GM21381 (cell line): Measurements from ENCODE around the gene UQCRC1.

Experiments
- ATAC-seq: cut with Tn5 transposase; IDR thresholded peaks from one replicate; pipeline ENCODE4 v1.9.1; 2021; ENCODE audit warnings: mild to moderate bottlenecking, moderate library complexity; ENCODE audit not compliant: unreplicated experiment

Gene UQCRC1

DNA sequence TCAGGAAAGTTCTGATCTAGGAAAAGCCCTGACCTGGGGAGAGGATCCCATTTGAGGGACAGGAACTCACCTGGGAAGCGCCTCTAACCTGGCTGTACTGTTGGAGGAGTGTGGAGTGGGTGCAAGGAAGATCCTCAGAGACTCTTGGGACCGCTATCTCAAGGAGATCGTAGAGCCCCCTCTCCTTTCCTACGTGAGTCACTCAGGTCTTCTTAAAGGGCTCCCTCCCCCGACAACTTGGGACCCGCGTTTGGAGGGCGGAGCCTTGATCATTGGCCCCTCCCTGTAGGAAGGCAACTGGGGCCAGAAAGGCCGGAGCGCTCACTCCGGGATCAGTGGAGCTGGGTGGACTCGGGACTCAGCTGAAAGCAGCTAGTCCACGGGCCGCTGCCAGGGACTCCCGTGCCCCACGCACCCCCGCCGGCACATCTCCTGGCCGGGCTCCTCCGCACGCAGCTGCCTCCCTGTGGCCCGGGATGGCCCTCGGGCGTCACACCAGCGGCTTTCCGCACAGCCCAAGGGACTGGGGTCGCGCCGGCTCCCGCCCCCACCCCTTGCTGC is 25.3 kb upstream of the UQCRC1 start:
- peak; percentile 14 for ATAC-seq

DNA sequence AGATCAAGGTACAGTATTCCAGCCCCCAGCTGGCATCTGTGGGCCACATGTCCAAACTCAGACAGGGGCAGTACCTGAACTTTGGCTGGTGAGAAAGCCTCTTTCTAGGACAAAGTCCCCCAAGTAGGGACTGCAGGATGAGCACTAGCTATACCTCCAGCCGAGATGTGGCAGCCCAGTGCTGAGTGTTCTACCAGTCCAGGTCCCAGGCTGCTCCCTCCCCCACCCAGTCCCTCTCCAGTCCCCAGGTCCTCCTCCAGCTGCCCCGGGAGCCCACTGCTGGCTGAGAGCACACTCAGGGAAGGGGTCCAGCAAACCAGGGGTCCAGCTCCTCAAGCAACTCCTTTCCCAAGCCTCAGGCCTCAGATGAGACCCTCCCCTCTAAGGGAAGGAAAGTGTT is 24.3 kb upstream of the UQCRC1 start:
- ATAC-seq = no peak

DNA sequence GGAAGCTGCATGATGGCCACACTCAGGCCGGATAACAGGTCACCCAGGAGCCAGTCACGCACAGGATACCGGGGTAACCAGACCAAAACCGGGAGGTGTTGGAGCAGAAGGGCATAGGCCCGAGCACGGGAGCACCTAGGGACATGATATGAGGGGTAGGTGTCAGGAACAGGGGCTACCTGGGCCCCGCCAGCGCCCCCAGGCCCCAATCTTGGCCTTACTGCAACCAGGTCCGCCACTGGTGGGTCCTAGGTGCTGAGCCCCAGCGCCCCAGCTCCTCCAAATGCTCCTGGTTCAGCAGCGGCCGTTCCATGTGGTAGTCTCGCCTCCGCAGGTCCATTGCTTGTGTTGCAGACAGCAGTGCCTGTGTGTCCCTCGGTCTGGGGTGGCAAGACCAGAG is 23.8 kb upstream of the UQCRC1 start:
- ATAC-seq = no peak

DNA sequence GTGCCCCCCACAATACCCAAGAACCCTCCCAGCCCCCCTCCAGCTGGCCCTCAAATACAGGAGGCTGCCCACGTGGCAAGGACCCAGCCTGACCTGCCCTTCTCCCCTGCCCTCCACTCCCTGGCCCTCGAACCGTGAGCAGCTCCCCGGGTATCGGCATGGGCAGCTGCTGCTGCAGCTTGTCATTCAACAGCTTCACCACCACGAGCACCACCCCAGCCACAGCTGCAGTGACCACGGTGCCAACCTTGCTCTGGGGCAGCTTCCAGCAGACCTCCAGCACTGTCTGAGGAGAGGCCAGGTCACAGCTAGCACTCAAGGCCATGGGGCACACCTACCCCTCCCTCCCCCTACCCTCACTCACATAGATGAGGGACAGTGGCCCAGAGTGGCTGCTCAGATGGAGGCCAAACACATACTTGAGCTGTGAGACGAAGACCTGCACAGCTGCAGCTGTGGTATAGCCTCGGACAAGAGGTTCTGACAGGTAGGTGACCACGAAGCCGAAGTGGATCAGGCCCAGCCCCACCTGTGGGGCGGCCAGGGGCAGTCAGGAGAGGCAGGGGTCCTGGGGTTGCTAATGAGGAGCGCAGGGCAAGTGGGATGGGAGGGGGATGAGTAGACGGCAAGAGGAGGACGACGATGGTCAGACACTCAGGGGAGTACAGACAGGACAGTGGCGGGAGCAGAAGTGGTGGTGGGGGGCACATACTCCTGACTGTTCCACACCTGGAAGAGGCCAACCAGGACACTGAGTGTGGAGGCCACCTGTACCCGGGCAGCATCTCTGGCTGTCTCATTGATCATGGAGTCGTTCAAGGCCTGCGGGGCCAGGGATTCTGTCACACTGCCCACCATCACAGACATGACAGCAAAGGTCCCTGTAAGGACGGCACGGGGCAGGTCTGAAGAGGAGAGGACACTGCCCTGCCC is 22.3 kb upstream of the UQCRC1 start:
- no peak for ATAC-seq

DNA sequence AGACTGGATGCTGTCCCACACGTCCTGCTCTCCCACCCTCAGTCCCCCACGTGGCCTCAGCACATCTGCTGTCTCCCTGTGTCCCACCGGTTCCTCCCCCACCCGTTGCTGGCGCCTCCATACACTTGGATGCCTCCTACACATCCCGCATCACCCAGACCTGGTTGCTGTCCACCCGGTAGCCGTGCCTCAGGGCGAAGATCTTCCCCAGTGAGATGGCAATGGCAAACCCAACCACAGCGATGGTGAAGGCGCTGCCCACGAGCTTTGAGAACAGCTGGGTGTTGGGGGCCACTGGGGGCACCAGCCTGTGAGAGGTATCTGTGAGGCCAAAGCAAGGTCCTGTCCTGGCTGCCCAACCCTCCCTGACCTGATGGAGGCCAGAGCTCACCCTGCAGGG is 21.4 kb upstream of the UQCRC1 start:
- no peak for ATAC-seq

DNA sequence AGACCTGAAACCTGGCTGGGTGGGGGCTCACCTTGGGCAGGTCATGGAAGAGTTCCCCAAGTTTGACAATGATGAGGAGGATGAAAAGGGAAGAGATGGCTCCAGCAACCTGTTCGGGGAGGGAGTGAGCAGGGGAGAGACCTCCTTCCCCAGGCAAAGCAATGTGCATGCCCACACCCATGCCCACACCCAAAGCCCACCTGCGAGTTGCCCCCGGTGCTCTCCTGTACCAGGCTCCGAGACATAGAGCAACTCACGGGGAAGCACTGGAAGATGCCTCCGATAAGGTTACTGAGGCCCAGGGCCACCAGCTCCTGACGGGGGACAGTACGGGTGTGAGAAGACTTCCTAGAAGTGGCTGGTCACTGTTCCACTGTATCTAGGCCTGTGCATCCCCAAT is 21.0 kb upstream of the UQCRC1 start:
- ATAC-seq = no peak

DNA sequence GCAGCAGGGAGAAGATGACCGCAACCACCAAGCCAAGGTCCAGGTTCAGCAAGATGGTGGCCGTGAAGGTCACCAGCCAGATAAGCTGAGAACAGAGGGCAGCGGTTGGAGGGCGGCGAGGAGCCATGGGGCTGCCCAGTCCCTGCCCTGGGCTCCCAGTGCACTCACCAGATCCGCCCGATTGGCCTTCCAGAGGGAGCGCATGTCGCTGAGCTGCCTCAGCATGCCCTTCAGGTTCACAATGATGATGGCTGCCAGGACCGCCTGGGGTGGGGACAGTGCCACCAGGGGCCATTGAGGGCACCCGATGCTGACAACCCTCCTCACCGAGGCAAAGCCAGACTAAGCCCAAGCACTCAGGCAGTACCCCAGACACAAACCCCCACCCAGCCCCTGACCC is 20.4 kb upstream of the UQCRC1 start:
- no peak for ATAC-seq

DNA sequence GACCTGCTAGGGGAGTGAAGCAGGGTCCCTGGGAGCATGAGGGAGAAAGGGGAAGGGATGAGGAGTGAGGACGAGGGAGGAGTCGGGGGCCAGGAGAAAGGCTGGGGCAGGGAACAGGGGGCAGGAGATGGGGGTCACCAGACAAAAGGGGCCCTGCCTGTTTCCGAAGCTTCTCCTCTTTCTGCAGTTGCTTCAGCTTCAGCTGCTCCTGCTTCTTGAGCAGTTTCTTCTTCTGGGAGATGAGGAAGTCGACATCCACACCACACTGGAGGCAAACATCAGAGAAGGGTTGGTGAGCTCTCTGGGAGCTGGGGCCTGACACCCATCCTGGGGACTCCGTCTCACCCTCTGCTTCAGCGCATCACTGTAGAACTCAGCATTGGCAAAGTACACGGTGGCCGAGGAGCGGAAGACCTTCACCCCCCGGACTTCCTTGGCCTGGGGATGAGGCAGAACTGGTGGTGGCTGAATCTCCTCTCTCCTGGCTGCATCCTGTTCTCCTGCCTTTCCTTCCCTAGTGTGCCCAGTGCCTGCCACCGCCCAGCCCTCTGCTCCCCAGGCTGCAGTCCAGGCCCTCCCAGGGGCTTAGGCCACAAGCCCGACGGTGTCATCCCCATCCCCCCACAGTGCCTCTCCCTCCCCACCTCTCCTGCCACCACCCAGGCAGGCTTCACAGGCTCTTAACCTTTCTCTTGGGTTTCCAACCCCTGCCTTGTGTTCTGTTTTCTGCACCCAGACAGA is 19.0 kb upstream of the UQCRC1 start:
- ATAC-seq = no peak

DNA sequence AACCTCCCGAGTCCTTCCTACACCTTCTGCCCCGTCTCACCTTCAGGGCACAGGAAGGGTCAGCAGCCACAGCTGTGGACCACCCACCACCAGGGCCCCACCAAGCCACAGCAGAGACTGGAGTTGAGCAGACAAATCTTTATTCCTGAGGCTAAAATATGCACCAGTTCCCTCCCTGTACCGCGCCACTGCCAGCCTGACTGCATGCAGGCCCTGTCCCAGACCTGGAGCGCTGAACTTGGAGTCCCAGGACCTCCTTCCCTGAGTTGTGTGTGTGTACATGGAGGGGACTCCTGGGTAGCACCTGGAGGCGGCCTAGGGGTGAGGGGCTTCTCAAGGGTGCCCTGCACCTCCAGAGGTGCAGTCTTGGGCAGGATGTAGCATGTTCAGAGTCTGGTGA is 16.2 kb upstream of the UQCRC1 start:
- no peak for ATAC-seq

DNA sequence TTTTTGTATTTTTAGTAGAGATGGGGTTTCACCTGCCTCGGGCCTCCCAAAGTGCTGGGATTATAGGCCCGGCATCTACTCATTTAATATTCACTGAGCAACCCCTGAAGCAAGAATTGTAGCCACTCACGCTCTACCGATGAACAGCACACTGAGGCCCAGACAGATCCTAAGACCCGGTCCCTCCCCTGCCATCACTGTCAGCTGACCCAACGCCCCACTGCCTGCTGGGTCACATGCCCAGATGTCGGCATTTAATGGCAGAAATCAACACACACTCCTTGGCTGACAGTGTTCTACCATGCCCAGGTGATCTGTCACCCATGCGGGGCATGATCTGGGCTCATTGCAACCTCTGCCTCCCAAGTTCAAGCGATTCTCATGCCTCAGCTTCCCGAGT is 15.3 kb upstream of the UQCRC1 start:
- ATAC-seq = no peak

DNA sequence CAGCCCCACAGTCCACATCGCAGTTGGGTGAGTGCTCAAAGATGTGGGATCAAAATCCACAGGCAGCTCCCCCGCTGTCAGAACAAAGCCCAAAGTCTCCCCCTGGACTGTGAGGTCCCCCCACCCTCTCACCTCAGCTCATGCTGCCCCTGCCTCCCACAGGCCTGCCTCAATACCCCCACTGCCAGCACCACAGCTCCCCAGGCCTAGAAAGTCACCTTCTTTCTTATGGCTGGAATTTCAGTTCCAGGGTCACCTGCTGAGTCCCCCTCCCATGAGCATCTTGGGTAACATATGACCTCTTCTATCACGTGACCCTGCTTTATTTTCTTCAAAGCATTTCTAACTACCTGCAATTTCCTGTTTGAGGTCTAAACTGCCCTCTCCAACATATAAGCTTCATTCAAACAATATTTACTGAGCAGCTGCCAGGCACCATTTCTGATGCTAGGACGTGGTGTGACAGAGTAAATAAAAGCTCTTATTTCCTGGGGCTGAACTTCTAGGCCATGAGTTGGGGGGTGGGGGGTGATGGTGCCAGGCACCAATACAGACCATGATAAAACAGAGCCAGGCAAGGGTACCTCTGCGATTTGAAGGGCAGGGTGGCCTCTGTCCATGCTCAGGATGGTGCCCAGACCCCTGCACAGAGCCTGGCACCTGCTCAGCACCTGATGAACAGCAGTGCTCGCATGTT is 14.6 kb upstream of the UQCRC1 start:
- no peak for ATAC-seq

DNA sequence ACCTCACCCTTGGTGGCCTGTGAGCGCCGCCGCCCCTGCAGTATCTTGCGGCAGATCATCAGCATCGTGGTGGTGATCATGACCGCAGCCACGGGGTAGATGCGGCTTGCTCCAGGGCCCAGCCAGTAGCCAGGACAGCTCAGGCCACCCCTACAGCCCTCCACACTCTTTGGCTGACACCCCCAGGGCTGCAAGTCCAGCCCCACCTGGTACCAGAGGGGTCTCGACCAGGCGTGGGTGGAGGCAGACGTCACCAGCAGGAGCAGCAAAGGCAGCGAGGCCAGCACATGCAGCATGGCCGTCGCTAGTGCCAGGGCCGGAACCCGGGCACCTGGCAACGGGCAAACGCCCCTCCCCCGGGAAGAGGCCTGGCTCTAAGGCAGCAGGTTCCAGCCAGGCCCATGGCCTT is 12.0 kb upstream of the UQCRC1 start, which contains the start of gene TMEM89:
Gene TMEM89, minus strand, starts transcription at position 309 of the 409 bp plus-strand sequence. Its CDS starts 13 bp downstream, at position 296.
- no peak for ATAC-seq

DNA sequence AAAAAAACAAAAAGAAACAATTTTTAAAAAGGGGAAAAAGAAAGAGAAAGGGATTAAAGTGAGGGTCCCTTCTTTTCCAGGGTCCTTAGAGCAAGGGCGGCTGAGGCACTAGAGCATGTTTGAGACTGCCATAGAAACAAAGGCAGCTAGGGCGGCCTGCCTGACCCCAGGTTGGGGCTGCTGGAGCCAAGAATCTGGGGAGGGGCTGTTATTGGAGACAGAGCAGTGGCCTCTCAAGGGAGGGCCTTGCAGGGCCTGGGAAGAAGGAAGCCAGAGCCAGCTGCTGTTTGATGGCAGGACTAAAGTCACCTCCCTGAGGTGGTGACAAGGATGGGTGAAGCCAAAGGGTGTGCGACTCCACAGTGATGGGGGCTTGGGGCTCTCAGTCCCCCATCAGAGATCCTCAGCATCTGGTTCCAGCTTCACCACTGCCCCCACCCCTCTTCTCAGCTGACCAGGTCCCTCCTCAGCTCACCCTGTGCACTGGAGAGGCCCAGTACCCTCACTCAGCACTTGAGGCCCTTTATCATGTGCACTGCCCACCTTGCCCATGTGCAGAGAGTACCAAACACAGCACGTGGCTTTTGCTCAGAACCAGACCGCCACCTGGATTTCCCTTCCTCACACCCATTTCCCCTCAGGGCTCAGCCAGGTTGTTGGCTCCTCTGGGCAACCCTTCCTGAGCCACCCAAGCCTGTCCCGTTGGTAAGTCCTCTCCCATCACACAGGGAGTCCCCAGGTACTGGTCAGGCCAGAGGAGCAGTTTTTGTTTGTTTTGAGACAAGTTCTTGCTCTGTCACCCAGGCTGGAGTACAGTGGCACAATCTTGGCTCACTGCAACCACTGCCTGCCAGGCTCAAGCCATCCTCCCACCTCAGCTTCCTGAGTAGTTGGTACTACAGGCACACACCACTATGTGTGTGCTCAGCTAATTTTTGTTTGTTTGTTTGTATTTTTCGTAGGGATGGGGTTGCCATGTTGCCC is 10.4 kb upstream of the UQCRC1 start:
- ATAC-seq = no peak

DNA sequence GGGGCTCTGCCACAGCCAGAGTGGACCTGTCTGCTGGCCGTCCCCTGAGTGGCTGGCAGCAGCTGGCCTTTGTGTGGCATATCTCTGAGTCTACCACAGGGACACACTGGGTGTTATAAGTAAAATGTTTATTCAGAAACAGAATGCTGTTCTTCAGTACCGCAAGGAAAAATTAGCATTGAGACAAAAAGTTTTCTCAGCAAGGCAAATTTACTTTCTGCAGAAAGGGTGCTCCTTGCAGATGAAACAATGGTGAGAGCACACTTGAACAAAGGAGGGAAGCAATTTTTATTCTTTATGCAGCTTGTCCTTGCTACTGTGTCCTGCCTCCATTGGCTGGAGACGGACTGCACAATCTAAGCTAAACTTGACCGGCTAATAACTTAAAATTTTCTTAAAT is 8.1 kb upstream of the UQCRC1 start:
- ATAC-seq = no peak

DNA sequence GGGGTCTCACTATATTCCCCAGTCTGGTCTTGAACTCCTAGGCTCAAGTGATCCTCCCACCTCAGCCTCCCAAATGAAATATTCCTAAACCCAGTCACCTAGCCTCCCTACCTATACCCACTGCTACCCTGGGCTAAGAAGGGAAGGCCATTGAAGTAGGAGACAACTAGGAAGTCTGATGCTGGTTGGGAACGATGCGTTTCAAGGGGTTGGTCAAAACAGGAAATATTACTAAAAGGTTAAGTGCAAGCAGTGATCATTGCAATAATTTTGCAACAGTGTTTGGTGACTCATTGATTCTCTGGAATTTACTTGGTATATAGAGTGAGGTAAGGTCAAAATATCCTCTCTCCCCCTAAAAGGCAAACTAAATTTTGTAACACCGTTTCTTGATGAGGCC is 4.6 kb upstream of the UQCRC1 start:
- no peak for ATAC-seq

DNA sequence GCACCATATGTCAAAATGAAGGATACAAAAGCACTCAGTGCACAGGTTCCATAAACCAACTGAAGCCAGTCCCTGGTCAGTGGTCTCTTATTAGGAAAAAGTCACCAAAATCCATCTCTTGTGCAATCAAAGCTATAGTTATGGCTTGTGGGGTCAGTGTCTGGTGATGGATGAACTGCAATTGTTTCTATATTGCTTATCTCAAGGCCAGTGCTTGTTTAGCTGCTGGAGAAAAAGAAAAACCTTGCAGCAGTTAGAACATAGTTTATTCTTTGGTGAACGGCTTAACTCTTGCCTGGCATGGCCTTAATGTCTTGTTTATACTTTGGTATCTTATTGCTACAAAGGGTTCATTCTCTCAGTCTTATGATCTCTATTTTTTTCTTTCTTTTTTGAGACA is 2.9 kb upstream of the UQCRC1 start:
- ATAC-seq = no peak

DNA sequence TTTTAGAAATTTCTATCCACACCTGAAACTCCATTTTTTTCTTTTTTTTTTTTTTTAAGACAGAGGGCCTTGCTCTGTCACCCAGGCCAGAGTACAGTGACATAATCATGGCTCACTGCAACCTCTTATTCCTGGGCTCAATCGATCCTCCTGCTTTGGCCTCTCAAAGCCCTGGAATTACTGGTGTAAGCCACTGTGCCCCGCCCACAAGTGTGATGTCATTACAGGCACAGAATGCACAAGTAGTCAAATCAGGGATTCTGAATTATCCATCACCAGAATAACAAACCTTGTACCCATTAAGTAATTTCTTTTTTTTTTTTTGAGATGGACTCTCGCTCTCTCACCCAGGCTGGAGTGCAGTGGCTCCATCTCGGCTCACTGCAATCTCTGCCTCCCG is 1.9 kb downstream of the UQCRC1 start:
- ATAC-seq = no peak

DNA sequence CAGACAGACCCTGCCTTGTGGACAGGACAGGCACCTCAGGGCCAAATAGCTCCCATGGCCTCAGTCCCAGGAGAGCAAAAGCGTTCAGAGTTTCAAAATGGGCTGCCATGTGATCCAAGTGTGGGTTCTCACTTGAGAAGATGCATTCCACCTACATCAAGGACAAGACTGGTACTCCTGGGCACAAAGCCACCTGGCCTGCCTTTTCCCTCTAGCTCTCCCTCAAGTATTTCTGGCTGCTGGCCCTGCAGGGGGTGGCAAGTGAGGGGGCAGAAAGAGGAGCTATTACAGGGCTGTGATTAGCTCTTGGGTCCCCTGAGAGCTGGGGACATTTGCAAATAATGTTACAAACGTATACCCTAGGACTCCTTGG is 7.8 kb downstream of the UQCRC1 start:
- ATAC-seq = no peak

DNA sequence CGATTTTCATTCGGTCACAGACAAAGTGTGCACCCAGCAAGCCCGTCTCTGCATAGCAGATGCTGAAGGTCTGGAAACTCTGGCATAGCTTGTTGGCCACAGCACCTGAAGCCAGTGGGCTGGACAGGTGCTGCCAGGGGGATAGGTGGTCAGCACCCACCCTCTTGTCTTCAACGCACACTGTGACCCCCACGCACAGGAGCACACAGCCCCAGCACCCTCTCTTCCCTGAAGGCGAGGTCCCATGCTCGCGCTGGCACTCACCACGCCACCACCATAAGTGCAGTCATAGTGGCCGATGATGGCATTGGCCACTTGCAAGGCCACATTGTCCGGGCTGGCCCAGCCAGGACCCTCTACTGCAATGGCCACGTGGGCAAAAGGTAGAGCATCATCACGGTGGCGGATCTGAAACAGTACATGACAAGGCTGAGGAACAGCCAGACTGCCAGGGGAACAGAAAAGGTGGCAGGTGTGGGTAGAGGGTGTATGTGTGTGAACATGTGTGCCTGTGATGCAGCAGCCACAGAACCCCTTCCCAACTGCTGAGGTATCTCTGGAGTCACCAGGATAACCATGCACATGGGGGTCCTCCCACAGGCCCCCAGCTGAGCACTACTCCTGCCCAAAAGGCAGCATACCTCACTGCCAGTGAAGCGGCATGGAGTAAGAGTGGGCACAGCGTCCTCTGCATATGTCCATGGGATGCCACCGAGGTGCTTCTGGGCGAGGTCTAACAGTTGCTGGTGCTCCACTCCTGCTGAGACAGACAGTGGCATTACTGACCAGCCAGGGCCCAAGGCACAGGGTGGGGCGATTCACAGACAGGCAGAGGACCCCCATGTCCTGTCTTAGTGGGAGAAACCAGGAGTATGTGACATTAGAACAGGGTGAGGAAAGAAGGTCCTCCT is 8.5 kb downstream of the UQCRC1 start:
- no peak for ATAC-seq
